GM23338 (cell line): ENCODE data around the gene TP53TG3.
"Not testable (repeated sequence)": the region's sequence is repeated elsewhere in the genome, so short reads cannot be mapped to it uniquely, and the experiment has no call there.

Experiments used
- EZH2phosphoT487 ChIP-seq: fragments of 200-600 bp; sonication (generic); IDR thresholded peaks from one replicate; pipeline ENCODE4 v1.8.1; 2018; ENCODE audit warnings: antibody characterized with exemption; ENCODE audit not compliant: unreplicated experiment
- POLR2AphosphoS5 ChIP-seq: IDR thresholded peaks from 2 replicates; pipeline ENCODE4 v1.6.1; 2016; ENCODE audit warnings: antibody characterized with exemption, low read depth
- TF ChIP-seq, protein P1 (sequence below): fragments of 250-450 bp; sonication (Bioruptor Pico); IDR thresholded peaks from 2 replicates; pipeline ENCODE4 v1.5.0; 2020; ENCODE audit warnings: mild to moderate bottlenecking, moderate library complexity

DNA sequence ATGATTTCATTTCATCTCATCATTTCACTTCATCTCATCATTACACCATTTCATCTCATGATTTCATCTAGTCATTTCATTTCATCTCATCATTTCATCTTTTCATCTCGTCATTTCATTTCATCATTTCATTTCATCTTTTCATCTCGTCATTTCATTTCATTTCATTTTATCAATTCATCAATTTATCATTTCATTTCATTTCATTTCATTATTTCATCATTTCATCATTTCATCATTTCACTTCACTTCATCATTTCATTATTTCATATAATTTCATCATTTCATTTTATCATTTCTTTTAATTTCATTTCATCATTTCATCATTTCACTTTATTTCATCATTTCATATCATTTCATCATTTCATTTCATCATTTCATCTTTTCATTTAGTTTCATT, 29.2 kb downstream of the TP53TG3 start:
- TF ChIP-seq, protein P1, sequence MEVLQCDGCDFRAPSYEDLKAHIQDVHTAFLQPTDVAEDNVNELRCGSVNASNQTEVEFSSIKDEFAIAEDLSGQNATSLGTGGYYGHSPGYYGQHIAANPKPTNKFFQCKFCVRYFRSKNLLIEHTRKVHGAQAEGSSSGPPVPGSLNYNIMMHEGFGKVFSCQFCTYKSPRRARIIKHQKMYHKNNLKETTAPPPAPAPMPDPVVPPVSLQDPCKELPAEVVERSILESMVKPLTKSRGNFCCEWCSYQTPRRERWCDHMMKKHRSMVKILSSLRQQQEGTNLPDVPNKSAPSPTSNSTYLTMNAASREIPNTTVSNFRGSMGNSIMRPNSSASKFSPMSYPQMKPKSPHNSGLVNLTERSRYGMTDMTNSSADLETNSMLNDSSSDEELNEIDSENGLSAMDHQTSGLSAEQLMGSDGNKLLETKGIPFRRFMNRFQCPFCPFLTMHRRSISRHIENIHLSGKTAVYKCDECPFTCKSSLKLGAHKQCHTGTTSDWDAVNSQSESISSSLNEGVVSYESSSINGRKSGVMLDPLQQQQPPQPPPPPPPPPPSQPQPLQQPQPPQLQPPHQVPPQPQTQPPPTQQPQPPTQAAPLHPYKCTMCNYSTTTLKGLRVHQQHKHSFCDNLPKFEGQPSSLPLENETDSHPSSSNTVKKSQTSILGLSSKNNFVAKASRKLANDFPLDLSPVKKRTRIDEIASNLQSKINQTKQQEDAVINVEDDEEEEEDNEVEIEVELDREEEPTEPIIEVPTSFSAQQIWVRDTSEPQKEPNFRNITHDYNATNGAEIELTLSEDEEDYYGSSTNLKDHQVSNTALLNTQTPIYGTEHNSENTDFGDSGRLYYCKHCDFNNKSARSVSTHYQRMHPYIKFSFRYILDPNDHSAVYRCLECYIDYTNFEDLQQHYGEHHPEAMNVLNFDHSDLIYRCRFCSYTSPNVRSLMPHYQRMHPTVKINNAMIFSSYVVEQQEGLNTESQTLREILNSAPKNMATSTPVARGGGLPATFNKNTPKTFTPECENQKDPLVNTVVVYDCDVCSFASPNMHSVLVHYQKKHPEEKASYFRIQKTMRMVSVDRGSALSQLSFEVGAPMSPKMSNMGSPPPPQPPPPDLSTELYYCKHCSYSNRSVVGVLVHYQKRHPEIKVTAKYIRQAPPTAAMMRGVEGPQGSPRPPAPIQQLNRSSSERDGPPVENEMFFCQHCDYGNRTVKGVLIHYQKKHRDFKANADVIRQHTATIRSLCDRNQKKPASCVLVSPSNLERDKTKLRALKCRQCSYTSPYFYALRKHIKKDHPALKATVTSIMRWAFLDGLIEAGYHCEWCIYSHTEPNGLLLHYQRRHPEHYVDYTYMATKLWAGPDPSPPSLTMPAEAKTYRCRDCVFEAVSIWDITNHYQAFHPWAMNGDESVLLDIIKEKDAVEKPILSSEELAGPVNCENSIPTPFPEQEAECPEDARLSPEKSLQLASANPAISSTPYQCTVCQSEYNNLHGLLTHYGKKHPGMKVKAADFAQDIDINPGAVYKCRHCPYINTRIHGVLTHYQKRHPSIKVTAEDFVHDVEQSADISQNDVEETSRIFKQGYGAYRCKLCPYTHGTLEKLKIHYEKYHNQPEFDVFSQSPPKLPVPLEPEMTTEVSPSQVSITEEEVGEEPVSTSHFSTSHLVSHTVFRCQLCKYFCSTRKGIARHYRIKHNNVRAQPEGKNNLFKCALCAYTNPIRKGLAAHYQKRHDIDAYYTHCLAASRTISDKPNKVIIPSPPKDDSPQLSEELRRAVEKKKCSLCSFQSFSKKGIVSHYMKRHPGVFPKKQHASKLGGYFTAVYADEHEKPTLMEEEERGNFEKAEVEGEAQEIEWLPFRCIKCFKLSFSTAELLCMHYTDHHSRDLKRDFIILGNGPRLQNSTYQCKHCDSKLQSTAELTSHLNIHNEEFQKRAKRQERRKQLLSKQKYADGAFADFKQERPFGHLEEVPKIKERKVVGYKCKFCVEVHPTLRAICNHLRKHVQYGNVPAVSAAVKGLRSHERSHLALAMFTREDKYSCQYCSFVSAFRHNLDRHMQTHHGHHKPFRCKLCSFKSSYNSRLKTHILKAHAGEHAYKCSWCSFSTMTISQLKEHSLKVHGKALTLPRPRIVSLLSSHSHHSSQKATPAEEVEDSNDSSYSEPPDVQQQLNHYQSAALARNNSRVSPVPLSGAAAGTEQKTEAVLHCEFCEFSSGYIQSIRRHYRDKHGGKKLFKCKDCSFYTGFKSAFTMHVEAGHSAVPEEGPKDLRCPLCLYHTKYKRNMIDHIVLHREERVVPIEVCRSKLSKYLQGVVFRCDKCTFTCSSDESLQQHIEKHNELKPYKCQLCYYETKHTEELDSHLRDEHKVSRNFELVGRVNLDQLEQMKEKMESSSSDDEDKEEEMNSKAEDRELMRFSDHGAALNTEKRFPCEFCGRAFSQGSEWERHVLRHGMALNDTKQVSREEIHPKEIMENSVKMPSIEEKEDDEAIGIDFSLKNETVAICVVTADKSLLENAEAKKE (CRISPR knock-in tag) = not testable (repeated sequence)
- TF ChIP-seq EZH2phosphoT487, POLR2AphosphoS5: not testable (repeated sequence)
